HG03039 (cell line): Measurements from ENCODE around the gene DGAT2.

Source experiments
- ATAC-seq: cut with Tn5 transposase; IDR thresholded peaks from one replicate; pipeline ENCODE4 v1.9.1; 2021; ENCODE audit warnings: mild to moderate bottlenecking, moderate library complexity; ENCODE audit not compliant: unreplicated experiment

DGAT2 gene

DNA sequence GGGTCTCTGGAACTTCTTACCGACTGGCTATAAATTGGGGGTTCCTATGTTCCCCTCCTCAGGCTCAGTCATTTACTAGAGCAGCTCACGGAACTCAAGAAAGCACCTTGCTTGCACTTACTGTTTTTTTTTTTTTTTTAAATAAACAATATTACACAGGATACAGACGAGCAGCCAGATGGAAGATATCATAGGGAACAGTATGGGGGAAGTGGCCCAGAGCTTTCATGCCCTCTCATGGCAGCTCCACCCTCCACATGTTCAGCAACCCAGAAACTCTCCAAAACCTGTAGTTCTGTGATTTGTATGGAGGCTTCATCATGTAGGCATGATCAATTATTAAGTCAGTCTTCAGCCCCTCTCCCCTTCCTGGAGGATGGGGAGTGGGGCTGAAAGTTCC is 54.0 kb downstream of the DGAT2 start:
- ATAC-seq = no peak

- no peak for ATAC-seq
Measured at GRCh38 chr11:75823415-75823814, 54.8 kb downstream of the DGAT2 start.

DNA sequence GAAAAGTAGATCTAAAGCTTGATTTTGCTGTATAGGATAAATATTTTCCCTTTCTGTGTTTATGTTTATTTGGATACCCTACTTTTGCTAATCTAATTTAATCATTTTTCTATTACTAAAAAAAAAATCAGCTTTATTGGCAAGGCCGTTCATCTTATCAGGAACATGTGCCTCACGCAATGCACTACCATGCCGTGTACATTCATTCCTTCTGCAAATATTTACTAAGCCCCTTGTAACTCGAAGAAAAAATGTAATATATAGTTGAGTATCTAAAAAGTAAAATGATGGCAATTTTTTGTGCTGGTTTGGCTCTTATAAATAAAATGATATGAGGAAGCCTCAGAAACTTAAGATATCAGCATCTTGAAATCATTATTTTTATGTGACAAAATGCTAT is 55.4 kb downstream of the DGAT2 start:
- no peak for ATAC-seq

- no peak for ATAC-seq
Measured at GRCh38 chr11:75826461-75827230, 58.1 kb downstream of the DGAT2 start.

- no peak for ATAC-seq
Measured at GRCh38 chr11:75827562-75827961, 59.0 kb downstream of the DGAT2 start.

DNA sequence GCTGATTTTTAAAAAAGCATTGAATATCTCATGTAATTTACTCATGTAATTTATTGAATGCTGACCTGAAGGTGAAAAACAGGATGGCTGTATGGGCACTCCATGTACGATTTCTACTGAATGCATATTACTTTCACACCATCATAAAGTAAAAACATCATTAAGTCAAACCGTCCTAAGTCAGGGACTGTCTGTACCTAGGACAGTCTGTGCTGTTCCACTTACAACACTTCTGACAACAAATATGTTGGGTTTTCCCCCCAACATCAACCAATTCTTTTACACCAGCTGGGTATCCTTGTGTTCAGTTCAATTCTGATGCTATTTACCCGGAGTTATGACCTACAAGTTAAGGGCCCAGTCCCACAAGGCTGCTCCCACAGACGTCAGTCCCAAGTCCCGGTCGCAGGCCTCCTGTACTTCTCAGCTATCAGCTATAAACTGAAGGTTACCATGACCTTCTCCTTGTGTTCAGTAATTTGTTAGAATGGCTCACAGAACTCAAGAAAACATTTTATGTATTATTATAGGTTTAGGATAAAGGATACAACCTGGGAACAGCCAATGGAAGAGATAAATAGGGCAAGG is 63.4 kb downstream of the DGAT2 start:
- no peak for ATAC-seq

DNA sequence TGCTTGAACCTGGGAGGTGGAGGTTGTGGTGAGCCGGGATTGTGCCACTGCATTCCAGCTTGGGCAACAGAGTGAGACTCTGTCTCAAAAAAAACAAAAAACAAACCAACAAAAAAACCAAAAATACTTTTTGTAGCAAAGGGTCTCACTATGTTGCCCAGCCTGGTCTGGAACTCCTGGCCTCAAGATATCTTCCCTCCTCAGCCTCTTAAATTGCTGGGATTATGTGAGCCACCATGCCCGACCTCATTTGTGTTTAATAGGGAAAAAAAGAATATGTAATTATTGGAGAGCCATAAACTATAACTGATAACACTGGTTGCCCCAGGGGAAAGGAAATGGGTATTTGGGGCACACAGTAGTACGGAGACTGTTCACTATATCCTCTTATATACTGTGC is 66.2 kb downstream of the DGAT2 start:
- no peak for ATAC-seq

- ATAC-seq = no peak
Measured at GRCh38 chr11:75836417-75836816, 67.8 kb downstream of the DGAT2 start.

DNA sequence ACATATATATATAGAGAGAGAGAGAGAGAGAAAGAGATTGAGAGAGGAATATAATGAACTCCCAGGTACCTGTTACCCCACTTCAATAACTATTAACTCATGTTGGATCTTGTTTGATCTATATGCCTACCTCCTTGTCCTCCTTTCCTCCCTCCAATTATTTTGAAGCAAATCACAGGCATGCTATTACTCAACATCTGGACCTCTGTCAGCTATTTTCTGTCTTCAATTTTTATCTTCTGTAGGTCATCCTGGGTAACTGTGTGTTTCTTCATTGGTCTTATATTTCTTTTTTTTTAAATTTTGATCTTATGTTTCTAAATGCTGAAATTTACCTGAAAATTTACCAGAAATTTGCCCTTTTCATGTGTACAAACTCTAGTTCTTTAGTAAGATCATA is 71.3 kb downstream of the DGAT2 start:
- no peak for ATAC-seq

DNA sequence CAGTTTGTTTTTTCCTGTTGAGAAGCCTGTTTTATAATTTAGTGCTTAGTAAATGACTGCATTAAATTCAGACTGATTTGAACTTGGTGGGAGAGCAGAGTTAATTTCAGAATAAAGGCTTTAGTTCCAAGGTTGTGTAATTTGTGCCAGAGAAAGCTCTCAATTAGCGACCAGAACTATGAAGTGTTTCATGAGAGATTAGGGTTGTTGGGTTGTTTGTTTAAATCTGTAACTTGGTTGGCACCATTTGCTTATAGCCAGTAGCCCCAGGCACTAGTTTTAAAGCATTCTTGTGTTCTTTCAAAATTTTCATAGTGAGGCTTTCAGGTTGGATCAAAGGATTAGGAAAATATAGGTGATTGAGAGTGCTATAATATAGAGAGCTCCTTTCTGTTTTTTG is 71.9 kb downstream of the DGAT2 start:
- no peak for ATAC-seq

DNA sequence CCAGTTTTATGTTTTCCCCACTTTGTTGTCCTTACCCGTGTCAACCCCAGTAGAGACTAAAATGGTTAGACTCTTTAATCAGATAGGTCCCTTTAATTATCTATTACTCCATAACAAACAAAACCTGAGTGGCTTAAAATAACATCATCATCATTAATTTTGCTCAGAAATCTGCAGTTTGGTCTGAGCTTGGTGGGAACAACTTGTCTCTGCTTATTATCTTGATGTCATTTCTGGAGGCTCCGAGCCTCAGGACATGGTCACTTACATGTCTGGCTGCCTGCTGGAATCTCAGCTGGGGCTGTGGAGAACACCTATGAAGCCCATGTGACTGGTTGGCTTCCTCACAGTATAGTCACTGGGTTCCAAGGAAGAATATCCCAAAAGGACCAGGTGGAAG is 73.2 kb downstream of the DGAT2 start:
- ATAC-seq = no peak

- no peak for ATAC-seq
Measured at GRCh38 chr11:75845324-75845723, 76.7 kb downstream of the DGAT2 start.

DNA sequence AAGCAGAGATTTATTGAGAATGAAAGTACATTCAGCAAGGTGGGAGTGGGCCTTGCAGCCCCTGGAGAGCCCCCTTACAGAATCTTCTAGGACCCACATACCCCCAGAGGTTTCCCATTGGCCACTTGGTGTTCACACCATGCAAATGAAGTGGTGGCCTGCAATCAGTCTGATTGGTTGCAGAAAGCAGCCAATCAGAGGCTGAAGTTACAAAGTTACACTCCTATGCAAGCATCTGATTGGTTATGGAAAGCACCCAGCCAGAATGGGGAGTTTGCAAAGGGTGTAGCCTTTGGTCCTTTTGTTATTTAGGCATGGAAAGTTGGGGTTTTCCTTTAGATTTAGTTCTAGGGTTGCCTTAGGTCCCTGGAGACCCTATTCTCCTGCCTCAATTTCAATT is 81.3 kb downstream of the DGAT2 start:
- no peak for ATAC-seq

GRCh38 chr11:75850787-75851186 is 82.2 kb downstream of the DGAT2 start:
- ATAC-seq = no peak
